Karpas-422 (cell line): ENCODE data around the gene STX8. TPM values are rescaled to one million over a fixed set of nuclear protein-coding genes. Genes with fewer than 3 reads are reported as not detected.

Experiments
- DNase-seq: peaks from one replicate; pipeline ENCODE4 v3.0.0-alpha.2; 2015
- H2AFZ ChIP-seq: fragments of 200-600 bp; sonication (generic); 2 replicates; pipeline ENCODE4 v1.6.1; 2014; ENCODE audit warnings: antibody characterized with exemption, low read length, mixed read lengths
- H3K27ac ChIP-seq: fragments of 200-600 bp; sonication (generic); 2 replicates; pipeline ENCODE4 v1.5.1; 2014; ENCODE audit warnings: mild to moderate bottlenecking, low read length, moderate library complexity
- H3K27me3 ChIP-seq: fragments of 200-600 bp; sonication (generic); 2 replicates; pipeline ENCODE4 v1.6.1; 2014; ENCODE audit warnings: low read length, mixed read lengths
- H3K36me3 ChIP-seq: fragments of 200-600 bp; sonication (generic); 2 replicates; pipeline ENCODE4 v1.6.1; 2014; ENCODE audit warnings: low read length, mixed read lengths; ENCODE audit not compliant: insufficient read depth
- H3K4me1 ChIP-seq: fragments of 200-600 bp; sonication (generic); 2 replicates; pipeline ENCODE4 v1.6.1; 2014; ENCODE audit warnings: mild to moderate bottlenecking, low read length, mixed read lengths
- H3K4me2 ChIP-seq: fragments of 200-600 bp; sonication (generic); 2 replicates; pipeline ENCODE4 v1.6.1; 2014; ENCODE audit warnings: low read length, low read depth, mild to moderate bottlenecking; ENCODE audit not compliant: poor library complexity, severe bottlenecking
- H3K4me3 ChIP-seq: fragments of 200-600 bp; sonication (generic); 2 replicates; pipeline ENCODE4 v1.5.1; 2014; ENCODE audit warnings: mild to moderate bottlenecking, antibody characterized with exemption, low read length, mixed read lengths
- H3K79me2 ChIP-seq: fragments of 200-600 bp; sonication (generic); 2 replicates; pipeline ENCODE4 v1.6.1; 2014; ENCODE audit warnings: mild to moderate bottlenecking, low read length, mixed read lengths
- H3K9ac ChIP-seq: fragments of 200-600 bp; sonication (generic); 2 replicates; pipeline ENCODE4 v1.6.0; 2014; ENCODE audit warnings: low read length
- H3K9me2 ChIP-seq: fragments of 200-600 bp; sonication (generic), shearing (Covaris generic); replicated peaks from 2 replicates; pipeline ENCODE4 v1.6.0; 2014; ENCODE audit warnings: mild to moderate bottlenecking, low read length, moderate library complexity; ENCODE audit not compliant: insufficient read depth
- H3K9me3 ChIP-seq: fragments of 300-700, 200-600 bp; sonication (generic); 2 replicates; pipeline ENCODE4 v1.6.1; 2014; ENCODE audit warnings: low read length, mixed read lengths
- H4K20me1 ChIP-seq: fragments of 200-600 bp; sonication (generic); 2 replicates; pipeline ENCODE4 v1.6.1; 2014; ENCODE audit warnings: mild to moderate bottlenecking, antibody characterized with exemption, low read length, low read depth; ENCODE audit not compliant: insufficient read depth
- total RNA-seq: library from RNA; depleted of rRNA; stranded (reverse); fragments of >200 nt; shearing (Covaris generic); gene quantifications from 2 replicates; pipeline ENCODE4 v1.2.3, GENCODE V29; 2014; ENCODE audit warnings: low replicate concordance

STX8 gene
- total RNA-seq, 1 experiment from 2014 or later = 40.0 TPM

DNA sequence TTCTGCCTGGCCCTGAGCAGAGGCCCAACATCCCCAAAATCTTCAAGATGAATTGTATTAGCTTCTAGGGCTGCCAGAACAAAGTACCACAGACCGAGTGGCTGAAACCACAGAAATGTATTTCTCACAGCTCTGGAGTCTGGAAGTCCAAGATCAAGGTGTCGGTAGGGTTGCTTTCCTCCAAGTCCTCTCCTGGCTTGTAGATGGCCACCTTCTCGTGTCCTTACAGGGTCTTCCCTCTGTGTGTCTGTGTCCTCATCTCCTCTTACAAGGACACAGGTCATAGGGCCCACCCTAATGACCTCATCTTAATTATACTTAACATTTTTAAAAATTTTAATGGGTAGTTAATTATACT is 338.6 kb downstream of the STX8 start:
- Histone ChIP-seq H3K27me3 (no peaks in the 10 kb centered on the region), H3K9me2 (no peaks in the 10 kb centered on the region), H3K4me2 (no peak overlapping the region), H3K36me3 (no peaks in the 10 kb centered on the region), H4K20me1 (peaks cover 5% of the 10 kb centered on the region; the same call in 1 of the 2 replicates), H3K4me3 (no peak overlapping the region), H3K9me3 (no peaks in the 10 kb centered on the region), H3K79me2 (no peaks in the 10 kb centered on the region), H2AFZ (no peak overlapping the region), H3K9ac (no peak overlapping the region), H3K4me1 (no peaks in the 10 kb centered on the region), H3K27ac (no peak overlapping the region)
- DNase-seq = no peak

DNA sequence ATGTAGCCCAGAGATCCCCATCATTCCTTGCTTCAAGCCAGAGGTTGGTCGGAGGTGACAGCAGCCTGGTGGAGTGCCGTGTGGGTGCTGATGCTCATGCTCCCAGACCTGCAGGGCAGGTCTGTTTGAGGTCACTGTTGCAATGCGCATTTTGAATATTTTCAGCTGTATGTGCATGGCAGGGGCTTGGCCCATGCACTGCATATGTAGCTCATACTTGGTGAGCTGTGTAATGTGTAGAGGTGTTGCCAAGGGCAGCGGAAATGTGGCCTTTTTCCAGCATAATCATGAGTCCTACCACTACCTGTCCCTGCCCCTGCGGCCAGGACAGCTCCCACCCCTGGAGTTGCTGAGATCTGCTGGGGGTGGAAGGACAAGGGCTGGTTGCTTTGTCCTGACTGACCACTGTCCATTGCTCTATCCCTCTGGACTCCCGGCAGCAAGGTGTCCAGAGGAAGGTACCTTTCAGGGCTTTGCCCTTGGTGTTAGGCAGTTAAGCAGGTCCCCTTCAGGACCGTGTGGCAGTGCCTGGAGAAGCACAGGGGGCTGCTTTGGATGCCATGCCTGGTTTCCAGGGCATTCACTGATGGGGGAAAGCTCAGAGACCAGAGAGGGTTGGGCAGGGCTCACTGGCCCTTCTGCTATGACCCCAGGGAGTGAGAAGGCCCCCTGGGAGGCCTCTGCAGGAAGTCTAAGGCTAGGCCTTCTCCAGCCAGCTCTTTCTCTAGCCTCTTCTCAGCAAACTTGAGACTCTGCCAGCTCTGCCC is 339.2 kb downstream of the STX8 start:
- Histone ChIP-seq H3K4me2 (no peak overlapping the region), H3K79me2 (no peaks in the 10 kb centered on the region), H3K4me1 (no peaks in the 10 kb centered on the region), H3K27ac (no peak overlapping the region), H3K4me3 (no peak overlapping the region), H3K9me2 (no peaks in the 10 kb centered on the region), H3K9me3 (no peaks in the 10 kb centered on the region), H3K9ac (no peak overlapping the region), H3K36me3 (no peaks in the 10 kb centered on the region), H2AFZ (no peak overlapping the region), H3K27me3 (no peaks in the 10 kb centered on the region), H4K20me1 (peaks cover 5% of the 10 kb centered on the region; the same call in 1 of the 2 replicates)
- no peak for DNase-seq

DNA sequence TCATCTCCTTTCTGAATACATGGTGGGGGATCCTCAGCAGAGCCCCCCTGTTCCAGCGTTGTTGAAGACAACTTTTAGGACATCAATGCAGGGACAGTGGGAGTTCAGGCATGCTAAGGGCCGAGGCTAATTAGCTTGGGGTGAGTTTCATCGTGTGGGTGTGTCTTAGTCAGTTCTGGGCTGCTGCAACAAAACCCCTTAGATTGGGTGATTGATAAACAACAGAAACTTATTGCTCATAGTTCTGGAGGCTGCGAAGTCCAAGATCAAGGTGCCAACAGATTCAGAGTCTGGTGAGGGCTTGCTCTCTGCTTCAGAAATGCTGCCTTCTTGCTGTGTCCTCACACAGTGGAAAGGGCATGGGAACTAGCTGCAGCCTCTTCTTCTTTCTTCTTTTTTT is 340.3 kb downstream of the STX8 start:
- no peak overlapping the region for H2AFZ ChIP-seq
- H4K20me1 ChIP-seq = peaks cover 5% of the 10 kb centered on the region; the same call in 1 of the 2 replicates
- H3K27ac ChIP-seq = no peak overlapping the region
- H3K9me3 ChIP-seq = no peaks in the 10 kb centered on the region
- no peak overlapping the region for H3K4me2 ChIP-seq
- no peak overlapping the region for H3K9ac ChIP-seq
- no peaks in the 10 kb centered on the region for H3K27me3 ChIP-seq
- no peaks in the 10 kb centered on the region for H3K4me1 ChIP-seq
- H3K79me2 ChIP-seq = no peaks in the 10 kb centered on the region
- no peaks in the 10 kb centered on the region for H3K9me2 ChIP-seq
- H3K36me3 ChIP-seq = no peaks in the 10 kb centered on the region
- DNase-seq = no peak
- H3K4me3 ChIP-seq = no peak overlapping the region

DNA sequence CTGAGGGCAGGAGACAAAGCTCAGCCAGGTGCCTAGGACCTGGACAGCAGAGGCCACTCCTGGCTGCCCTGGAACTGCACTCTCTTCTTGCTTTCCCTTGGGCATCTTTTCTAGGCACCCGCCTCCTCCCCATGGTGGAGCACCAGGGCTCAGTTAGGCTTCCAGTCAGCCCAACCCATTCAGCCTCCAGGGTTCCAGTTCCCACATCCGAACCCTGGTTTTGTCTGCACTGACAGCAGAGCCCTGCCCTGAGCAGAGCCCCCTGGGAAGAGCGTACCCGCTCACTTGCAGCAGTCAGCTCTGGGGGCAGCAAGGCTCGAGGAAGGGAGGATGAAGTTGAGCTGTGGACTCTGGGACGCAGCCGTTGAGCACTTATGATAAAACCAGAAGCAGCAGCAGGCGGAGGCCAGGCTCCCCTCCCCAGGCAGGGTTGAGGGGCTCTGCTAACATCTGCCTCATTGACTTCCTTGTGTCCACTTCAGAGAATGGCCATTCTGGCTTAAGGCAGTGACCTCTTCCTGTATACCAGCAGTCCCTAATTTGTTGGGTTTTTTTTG is 341.2 kb downstream of the STX8 start:
- Histone ChIP-seq H3K36me3 (no peaks in the 10 kb centered on the region), H4K20me1 (peaks cover 5% of the 10 kb centered on the region; the same call in 1 of the 2 replicates), H3K9ac (no peak overlapping the region), H3K4me2 (no peak overlapping the region), H2AFZ (no peak overlapping the region), H3K27me3 (no peaks in the 10 kb centered on the region), H3K9me3 (no peaks in the 10 kb centered on the region), H3K27ac (no peak overlapping the region), H3K4me1 (no peaks in the 10 kb centered on the region), H3K4me3 (no peak overlapping the region), H3K79me2 (no peaks in the 10 kb centered on the region), H3K9me2 (no peaks in the 10 kb centered on the region)
- DNase-seq = no peak

DNA sequence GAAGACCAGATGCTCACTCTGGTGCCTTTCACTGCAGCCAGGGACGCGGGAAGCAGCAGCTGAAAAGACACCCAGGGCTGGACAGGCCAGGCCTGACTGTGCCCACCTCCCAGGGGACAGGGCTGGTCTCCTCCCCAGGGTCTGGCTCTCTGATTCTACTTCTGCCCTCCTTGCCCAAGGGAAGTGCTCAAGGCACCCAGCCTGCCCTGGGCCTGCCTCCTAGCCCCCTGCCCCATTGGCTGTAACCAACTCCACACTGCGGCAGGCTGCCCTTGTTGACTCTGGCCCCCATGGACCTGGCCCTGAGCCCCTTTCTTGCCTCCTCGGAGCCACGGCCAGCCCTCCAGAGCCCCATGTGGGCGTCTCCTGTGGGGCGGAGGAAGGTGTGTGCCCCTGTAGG is 341.9 kb downstream of the STX8 start:
- Histone ChIP-seq H3K4me2 (no peak overlapping the region), H4K20me1 (peaks cover 5% of the 10 kb centered on the region; the same call in 1 of the 2 replicates), H3K9me2 (no peaks in the 10 kb centered on the region), H3K27ac (no peak overlapping the region), H3K9me3 (no peaks in the 10 kb centered on the region), H3K27me3 (no peaks in the 10 kb centered on the region), H3K4me1 (no peaks in the 10 kb centered on the region), H3K9ac (no peak overlapping the region), H3K79me2 (no peaks in the 10 kb centered on the region), H3K36me3 (no peaks in the 10 kb centered on the region), H2AFZ (no peak overlapping the region), H3K4me3 (no peak overlapping the region)
- no peak for DNase-seq

DNA sequence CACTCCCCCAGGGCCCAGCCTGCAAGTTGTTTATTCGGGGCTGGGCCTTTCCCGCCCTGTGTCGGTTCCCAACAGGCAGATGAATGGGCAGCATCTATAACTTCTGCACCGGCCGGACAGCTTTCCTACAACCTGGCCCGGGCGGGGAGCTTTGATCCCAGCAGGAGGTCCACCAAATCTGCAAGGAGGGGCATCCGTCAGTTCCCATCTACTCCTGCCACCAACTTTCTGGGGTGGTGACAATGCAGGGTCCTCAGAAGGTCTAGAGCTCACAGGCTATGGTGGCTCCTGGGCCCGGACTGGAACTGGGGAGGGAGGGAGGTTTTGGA is 342.4 kb downstream of the STX8 start:
- no peak for DNase-seq
- Histone ChIP-seq H3K4me1 (no peaks in the 10 kb centered on the region), H3K9me2 (no peaks in the 10 kb centered on the region)

DNA sequence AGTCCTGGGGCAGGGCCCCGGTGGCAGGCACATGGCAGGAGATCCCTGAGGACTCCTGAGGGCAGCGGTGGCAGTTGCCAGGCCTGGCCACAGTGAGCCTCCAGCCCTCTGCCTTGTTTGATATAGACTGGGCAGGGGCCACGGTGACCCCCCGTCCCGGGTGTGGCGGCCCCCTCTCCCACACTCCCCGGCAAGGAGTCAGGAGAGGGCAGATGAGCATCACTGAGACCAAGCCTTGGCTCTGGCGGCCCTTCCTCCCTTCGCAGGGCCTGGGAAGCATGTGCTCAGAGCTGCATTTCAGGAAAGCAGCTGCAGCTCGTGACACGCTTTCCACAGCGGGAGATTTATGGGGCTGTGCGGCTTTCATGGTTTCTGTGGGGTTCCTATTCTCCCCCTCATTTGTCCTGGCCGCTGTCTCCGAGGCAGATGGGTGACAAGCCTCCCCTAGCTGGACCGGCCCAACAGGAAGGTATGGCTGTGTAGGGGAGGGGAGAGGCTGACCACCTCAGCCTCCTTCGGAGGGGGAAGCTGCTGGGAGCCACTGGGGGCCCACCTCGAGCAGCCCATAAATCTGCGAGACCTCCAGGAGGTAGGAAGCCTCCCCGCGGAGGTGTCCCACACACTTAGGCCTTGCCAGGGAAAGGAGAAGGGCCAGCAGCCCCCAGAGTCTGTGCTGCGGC is 342.9 kb downstream of the STX8 start:
- no peak for DNase-seq
- no peaks in the 10 kb centered on the region for H3K4me1 ChIP-seq

More for the DNA sequence above, 342.4 kb downstream of the STX8 start:
- Histone ChIP-seq H2AFZ (no peak overlapping the region), H3K4me3 (no peak overlapping the region), H3K4me2 (no peak overlapping the region), H3K9ac (no peak overlapping the region), H3K36me3 (no peaks in the 10 kb centered on the region), H3K79me2 (no peaks in the 10 kb centered on the region), H3K27me3 (no peaks in the 10 kb centered on the region), H3K9me3 (no peaks in the 10 kb centered on the region), H4K20me1 (peaks cover 5% of the 10 kb centered on the region; the same call in 1 of the 2 replicates), H3K27ac (no peak overlapping the region)

DNA sequence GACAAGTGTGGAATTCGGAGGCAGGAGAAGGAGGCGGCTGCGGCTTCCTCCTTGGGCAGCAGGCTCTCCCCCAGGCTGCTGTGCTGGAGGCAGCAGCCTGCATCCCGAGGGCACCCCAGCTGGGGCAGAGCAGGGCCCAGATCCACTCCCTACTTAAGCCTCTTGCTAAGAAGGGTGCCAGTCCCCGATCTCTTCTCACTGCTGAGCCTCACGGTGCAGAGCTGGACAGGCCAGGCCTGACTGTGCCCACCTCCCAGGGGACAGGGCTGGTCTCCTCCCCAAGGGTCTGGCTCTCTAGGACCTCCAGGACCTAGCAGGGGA is 343.5 kb downstream of the STX8 start:
- Histone ChIP-seq H2AFZ (no peak overlapping the region), H3K9me2 (no peaks in the 10 kb centered on the region), H3K27me3 (no peaks in the 10 kb centered on the region), H3K4me2 (no peak overlapping the region), H3K9me3 (no peaks in the 10 kb centered on the region), H3K27ac (no peak overlapping the region), H3K4me1 (no peaks in the 10 kb centered on the region), H3K4me3 (no peak overlapping the region), H4K20me1 (peaks cover 5% of the 10 kb centered on the region; the same call in 1 of the 2 replicates), H3K9ac (no peak overlapping the region), H3K36me3 (no peaks in the 10 kb centered on the region), H3K79me2 (no peaks in the 10 kb centered on the region)
- DNase-seq = no peak

More for the DNA sequence above, 342.9 kb downstream of the STX8 start:
- Histone ChIP-seq H4K20me1 (peaks cover 5% of the 10 kb centered on the region; the same call in 1 of the 2 replicates), H3K4me3 (no peak overlapping the region), H3K9me2 (no peaks in the 10 kb centered on the region), H3K27me3 (no peaks in the 10 kb centered on the region), H3K4me2 (no peak overlapping the region), H3K36me3 (no peaks in the 10 kb centered on the region), H2AFZ (no peak overlapping the region), H3K27ac (no peak overlapping the region), H3K9me3 (no peaks in the 10 kb centered on the region), H3K9ac (no peak overlapping the region), H3K79me2 (no peaks in the 10 kb centered on the region)
